PC-9 (cell line): ENCODE results near the gene SPATA6.

Source experiments
- EZH2 ChIP-seq: fragments of 200-600 bp; sonication (generic); IDR thresholded peaks from 2 replicates; pipeline ENCODE4 v1.8.0; 2017; ENCODE audit warnings: antibody characterized with exemption, low read depth
- TF ChIP-seq, protein P1 (sequence below): fragments of 200-600 bp; sonication (generic); conservative IDR thresholded peaks from 2 replicates; pipeline ENCODE4 v1.6.1; 2017; ENCODE audit warnings: mixed run types, antibody characterized with exemption, mild to moderate bottlenecking, moderate library complexity

- TF ChIP-seq, protein P1, sequence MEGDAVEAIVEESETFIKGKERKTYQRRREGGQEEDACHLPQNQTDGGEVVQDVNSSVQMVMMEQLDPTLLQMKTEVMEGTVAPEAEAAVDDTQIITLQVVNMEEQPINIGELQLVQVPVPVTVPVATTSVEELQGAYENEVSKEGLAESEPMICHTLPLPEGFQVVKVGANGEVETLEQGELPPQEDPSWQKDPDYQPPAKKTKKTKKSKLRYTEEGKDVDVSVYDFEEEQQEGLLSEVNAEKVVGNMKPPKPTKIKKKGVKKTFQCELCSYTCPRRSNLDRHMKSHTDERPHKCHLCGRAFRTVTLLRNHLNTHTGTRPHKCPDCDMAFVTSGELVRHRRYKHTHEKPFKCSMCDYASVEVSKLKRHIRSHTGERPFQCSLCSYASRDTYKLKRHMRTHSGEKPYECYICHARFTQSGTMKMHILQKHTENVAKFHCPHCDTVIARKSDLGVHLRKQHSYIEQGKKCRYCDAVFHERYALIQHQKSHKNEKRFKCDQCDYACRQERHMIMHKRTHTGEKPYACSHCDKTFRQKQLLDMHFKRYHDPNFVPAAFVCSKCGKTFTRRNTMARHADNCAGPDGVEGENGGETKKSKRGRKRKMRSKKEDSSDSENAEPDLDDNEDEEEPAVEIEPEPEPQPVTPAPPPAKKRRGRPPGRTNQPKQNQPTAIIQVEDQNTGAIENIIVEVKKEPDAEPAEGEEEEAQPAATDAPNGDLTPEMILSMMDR, result no peak
- no peak for TF ChIP-seq EZH2
Measured at GRCh38 chr1:48371598-48371997, 100.4 kb downstream of the SPATA6 start.
